Endothelial cell of umbilical vein (primary cell): ENCODE measurements around the gene BCL11A. TPM values are rescaled to one million over a fixed set of nuclear protein-coding genes. Genes with fewer than 3 reads are reported as not detected.

Experiments
- BruUV-seq: library from RNA; stranded (reverse); fragments of 400-500 nt; replicated peaks from 2 replicates; lab custom pipeline; 2021; lab: Mats Ljungman, UMichigan
- CTCF ChIA-PET: fragments of 300-600, 350-600 bp; sonication (Branson Sonifier 250); formaldehyde crosslinking; loops from one replicate; lab custom pipeline; 2021; ENCODE audit warnings: antibody characterized with exemption, inconsistent platforms; lab: Charles Lee
- POLR2A ChIA-PET: fragments of 300-600, 350-600 bp; sonication (Branson Sonifier 250); formaldehyde crosslinking; loops from one replicate; lab custom pipeline; 2021; ENCODE audit warnings: antibody characterized with exemption, inconsistent platforms; lab: Charles Lee
- DNase-seq: peaks from one replicate; pipeline ENCODE4 v3.0.0-alpha.2; 2011; ENCODE audit warnings: low read depth, low spot score
- FAIRE-seq: peaks from 2 replicates; lab custom pipeline; 2011; peaks lifted over from hg19 to GRCh38; lab: Jason Lieb, UNC
- H2AFZ ChIP-seq: 2 replicates; pipeline ENCODE4 v1.6.0; 2012; ENCODE audit warnings: low read depth, low read length, control low read depth, inconsistent platforms
- H3K27ac ChIP-seq: 2 replicates; pipeline ENCODE4 v1.5.1; 2011; ENCODE audit warnings: low read depth, mild to moderate bottlenecking, control low read depth, low read length, moderate library complexity; ENCODE audit not compliant: insufficient read depth
- H3K27me3 ChIP-seq, 2 experiments: 2 replicates each; pipeline versions ENCODE4 v1.6.0 to v1.6.1; 2011; ENCODE audit warnings: low read length in 2 of 2, mixed read lengths in 1 of 2; ENCODE audit not compliant: control insufficient read depth in 2 of 2, insufficient read depth in 2 of 2
- H3K36me3 ChIP-seq, 2 experiments: 2 replicates in 1 of 2; 3 replicates in 1 of 2; pipeline ENCODE4 v1.5.1; 2011; ENCODE audit warnings: low read length in 2 of 2, mild to moderate bottlenecking in 1 of 2, moderate library complexity in 1 of 2; ENCODE audit not compliant: control insufficient read depth in 2 of 2, insufficient read depth in 2 of 2; ENCODE audit errors: extremely low read depth in 1 of 2
- H3K4me1 ChIP-seq: 3 replicates; pipeline ENCODE4 v1.5.1; 2011; ENCODE audit warnings: mild to moderate bottlenecking, low read length; ENCODE audit not compliant: control insufficient read depth, insufficient read depth; ENCODE audit errors: extremely low read depth
- H3K4me2 ChIP-seq: 2 replicates; pipeline ENCODE4 v1.6.1; 2011; ENCODE audit warnings: low read length, control low read depth, mixed read lengths; ENCODE audit not compliant: insufficient read depth
- H3K4me3 ChIP-seq, 3 experiments: fragments of 200-600 bp in 1 of 3; sonication (generic), shearing (Covaris generic) in 1 of 3; replicated peaks in 1 of 3; 2 replicates each; pipeline ENCODE4 v1.5.1; 2011 to 2016; ENCODE audit warnings: control low read depth in 3 of 3, low read length in 3 of 3, mild to moderate bottlenecking in 2 of 3, inconsistent platforms in 1 of 3, low read depth in 1 of 3, moderate library complexity in 1 of 3; ENCODE audit not compliant: insufficient read depth in 1 of 3
- H3K79me2 ChIP-seq: 2 replicates; pipeline ENCODE4 v1.6.0; 2012; ENCODE audit warnings: low read length, inconsistent platforms; ENCODE audit not compliant: control insufficient read depth, insufficient read depth
- H3K9ac ChIP-seq: replicated peaks from 2 replicates; pipeline ENCODE3; 2011; ENCODE audit warnings: low read length, control low read depth; ENCODE audit not compliant: insufficient read depth; ENCODE audit errors: extremely low read depth
- H3K9me1 ChIP-seq: replicated peaks from 3 replicates; pipeline ENCODE4 v1.6.0; 2011; ENCODE audit warnings: mild to moderate bottlenecking, low read length; ENCODE audit not compliant: control insufficient read depth, insufficient read depth; ENCODE audit errors: extremely low read depth
- H3K9me3 ChIP-seq: replicated peaks from 2 replicates; pipeline ENCODE4 v1.5.1; 2012; ENCODE audit warnings: low read length, inconsistent platforms; ENCODE audit not compliant: control insufficient read depth, insufficient read depth
- H4K20me1 ChIP-seq: replicated peaks from 2 replicates; pipeline ENCODE3; 2011; ENCODE audit warnings: mild to moderate bottlenecking, low read length; ENCODE audit not compliant: control insufficient read depth, insufficient read depth; ENCODE audit errors: extremely low read depth
- CTCF ChIP-seq, 2 donors: IDR thresholded peaks; 1 replicate in 1 of 2; 2 replicates in 1 of 2; pipeline ENCODE4 v1.5.1; 2011; ENCODE audit warnings: low read length in 2 of 2, mild to moderate bottlenecking in 2 of 2, moderate library complexity in 2 of 2, control low read depth in 1 of 2, inconsistent platforms in 1 of 2, low read depth in 1 of 2; ENCODE audit not compliant: insufficient read depth in 1 of 2; ENCODE audit errors: extremely low read depth in 1 of 2
- EZH2 ChIP-seq: IDR thresholded peaks from 2 replicates; pipeline ENCODE4 v1.6.1; 2012; ENCODE audit warnings: borderline replicate concordance, low read depth, mild to moderate bottlenecking, moderate library complexity, low read length, inconsistent platforms; ENCODE audit not compliant: severe bottlenecking
- FOS ChIP-seq: IDR thresholded peaks from 2 replicates; pipeline ENCODE4 v1.6.1; 2011; ENCODE audit warnings: mild to moderate bottlenecking, low read length, moderate library complexity, borderline replicate concordance; ENCODE audit not compliant: insufficient read depth
- GATA2 ChIP-seq: IDR thresholded peaks from 2 replicates; pipeline ENCODE4 v1.7.0; 2011; ENCODE audit warnings: low read depth, mild to moderate bottlenecking, moderate library complexity, mixed read lengths, low read length; ENCODE audit not compliant: insufficient read length, insufficient read depth
- JUN ChIP-seq: IDR thresholded peaks from 2 replicates; pipeline ENCODE4 v1.6.1; 2011; ENCODE audit warnings: borderline replicate concordance, low read depth; ENCODE audit not compliant: insufficient read length, insufficient read depth
- MAX ChIP-seq: IDR thresholded peaks from 2 replicates; pipeline ENCODE4 v1.6.1; 2011; ENCODE audit not compliant: insufficient read depth, insufficient read length
- MYC ChIP-seq: IDR thresholded peaks from one replicate; pipeline ENCODE4 v1.6.1; 2011; ENCODE audit warnings: mild to moderate bottlenecking, low read depth, low read length
- POLR2A ChIP-seq: IDR thresholded peaks from 2 replicates; pipeline ENCODE4 v1.6.1; 2012; ENCODE audit warnings: low read depth, mild to moderate bottlenecking, control low read depth, low read length
- POLR2AphosphoS5 ChIP-seq: IDR thresholded peaks from 2 replicates; pipeline ENCODE4 v1.6.1; 2012; ENCODE audit warnings: low read depth, mild to moderate bottlenecking, control low read depth, low read length, moderate library complexity; ENCODE audit not compliant: insufficient read depth
- dilution Hi-C: fragments of 300-500 bp; cut with MboI; formaldehyde crosslinking; loops from one replicate; pipeline ENCODE4 v1.15.0; 2019; ENCODE audit warnings: low sequenced_read_pairs; ENCODE audit not compliant: extremely low pct_ligation_motif_present
- intact Hi-C: fragments of 100-400 bp; cut with micrococcal nuclease; formaldehyde crosslinking; loops from one replicate; pipeline ENCODE4 v1.10.0; 2022
- polyA plus RNA-seq, 4 experiments: library from polyadenylated mRNA; depleted of rRNA in 3 of 4; stranded (reverse) in 3 of 4; unstranded in 1 of 4; fragments of >200 nt; gene quantifications; 2 replicates each; pipeline versions ENCODE4 v1.2.1 to v1.2.3, GENCODE V29; 2011 to 2012; ENCODE audit warnings: missing spikeins in 1 of 4
- total RNA-seq: library from RNA; stranded (reverse); gene quantifications from 2 replicates; pipeline ENCODE4 v1.2.3, GENCODE V29; 2021

The BCL11A gene
- total and polyA plus RNA-seq, 2 donors (not counting 3 experiments of a cell fraction or from before 2014, with no cell fraction given): 0.12 to 0.88 TPM

DNA sequence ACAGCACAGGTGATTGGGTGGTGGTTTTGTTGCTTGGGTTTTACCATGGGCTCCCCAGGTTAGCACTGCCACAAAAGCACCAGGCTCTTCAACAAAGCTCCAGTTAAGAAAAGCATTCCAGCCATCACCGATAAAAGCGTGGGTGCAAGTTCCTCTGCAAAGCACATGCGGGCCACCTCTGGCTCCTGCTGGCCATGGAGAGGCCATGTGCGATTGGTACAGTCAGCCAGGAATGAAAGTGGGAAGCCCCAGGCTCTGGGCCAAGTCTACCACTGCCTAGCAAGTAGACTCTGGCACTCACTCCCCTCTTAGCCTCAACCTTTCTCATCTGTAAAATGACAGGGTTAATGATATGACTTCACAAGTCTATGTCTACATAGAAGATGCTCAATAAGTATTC lies 36.0 kb downstream of the BCL11A start:
- no peaks in the 10 kb centered on the region for H3K4me1 ChIP-seq
- H4K20me1 ChIP-seq: no peaks in the 10 kb centered on the region
- H3K79me2 ChIP-seq: no peaks in the 10 kb centered on the region
- no peak overlapping the region for H3K9ac ChIP-seq
- no peak overlapping the region for H3K27ac ChIP-seq
- no peak for FAIRE-seq
- TF ChIP-seq JUN (no peak), CTCF (IDR thresholded peaks at IDR 0.05; ENCODE audit: extremely low read depth in 1 of 2, insufficient read depth in 1 of 2, low read depth in 1 of 2, low read length in 2 of 2) (no peak), POLR2A (no peak), MYC (no peak), EZH2 (no peak), POLR2AphosphoS5 (no peak), MAX (no peak), GATA2 (no peak), FOS (no peak)
- no TSS peak for BruUV-seq
- H3K4me2 ChIP-seq: no peak overlapping the region
- H3K27me3 ChIP-seq: no peaks in the 10 kb centered on the region
- no peak overlapping the region for H3K4me3 ChIP-seq
- DNase-seq: no peak
- POLR2A ChIA-PET: no interaction called here
- H3K9me1 ChIP-seq: no peaks in the 10 kb centered on the region
- H3K36me3 ChIP-seq: no peaks in the 10 kb centered on the region
- intact Hi-C loops: no loop called here
- dilution Hi-C loops: no loop called here
- H2AFZ ChIP-seq: no peak overlapping the region
- CTCF ChIA-PET: no interaction called here
- H3K9me3 ChIP-seq: no peaks in the 10 kb centered on the region
